NB4 (cell line): Measurements from ENCODE around the gene RYR3.

Experiments
- POLR2A ChIP-seq: IDR thresholded peaks from 2 replicates; pipeline ENCODE4 v1.6.1; 2011; ENCODE audit warnings: mild to moderate bottlenecking; ENCODE audit not compliant: insufficient read length; ENCODE audit errors: extremely low read depth
- TF ChIP-seq, protein P1 (sequence below): IDR thresholded peaks from one replicate; pipeline ENCODE4 v1.5.1; 2012; ENCODE audit warnings: low read depth, low read length

DNA sequence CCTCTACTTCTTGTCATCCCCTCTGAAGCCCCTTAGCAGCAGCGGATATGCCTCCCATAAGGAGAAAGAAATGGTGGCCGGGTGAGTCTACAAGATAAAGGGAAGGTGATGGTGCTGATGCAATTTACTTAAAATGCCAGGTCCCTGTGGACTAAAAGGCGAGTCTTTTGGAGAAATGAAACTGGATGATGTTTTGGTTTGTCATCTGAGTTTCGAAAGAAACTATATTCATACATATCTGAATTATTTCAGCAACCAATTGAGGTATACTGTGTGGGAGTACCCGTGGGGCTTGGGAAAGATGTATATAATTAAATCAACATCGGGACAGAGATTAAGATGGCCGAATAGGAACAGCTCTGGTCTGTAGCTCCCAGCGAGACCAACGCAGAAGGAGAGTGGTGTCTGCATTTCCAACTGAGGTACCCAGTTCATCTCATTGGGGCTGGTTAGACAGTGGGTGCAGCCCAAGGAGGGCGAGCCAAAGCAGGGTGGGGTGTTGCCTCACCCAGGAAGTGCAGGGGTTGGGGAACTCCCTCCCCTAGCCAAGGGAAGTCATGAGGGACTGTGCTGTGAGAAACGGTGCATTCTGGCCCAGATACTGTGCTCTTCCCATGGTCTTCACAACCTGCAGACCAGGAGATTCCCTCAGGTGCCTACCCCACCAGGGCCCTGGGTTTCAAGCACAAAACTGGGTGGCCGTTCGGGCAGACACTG is 446.9 kb downstream of the RYR3 start:
- TF ChIP-seq POLR2A = no peak
- TF ChIP-seq, protein P1, sequence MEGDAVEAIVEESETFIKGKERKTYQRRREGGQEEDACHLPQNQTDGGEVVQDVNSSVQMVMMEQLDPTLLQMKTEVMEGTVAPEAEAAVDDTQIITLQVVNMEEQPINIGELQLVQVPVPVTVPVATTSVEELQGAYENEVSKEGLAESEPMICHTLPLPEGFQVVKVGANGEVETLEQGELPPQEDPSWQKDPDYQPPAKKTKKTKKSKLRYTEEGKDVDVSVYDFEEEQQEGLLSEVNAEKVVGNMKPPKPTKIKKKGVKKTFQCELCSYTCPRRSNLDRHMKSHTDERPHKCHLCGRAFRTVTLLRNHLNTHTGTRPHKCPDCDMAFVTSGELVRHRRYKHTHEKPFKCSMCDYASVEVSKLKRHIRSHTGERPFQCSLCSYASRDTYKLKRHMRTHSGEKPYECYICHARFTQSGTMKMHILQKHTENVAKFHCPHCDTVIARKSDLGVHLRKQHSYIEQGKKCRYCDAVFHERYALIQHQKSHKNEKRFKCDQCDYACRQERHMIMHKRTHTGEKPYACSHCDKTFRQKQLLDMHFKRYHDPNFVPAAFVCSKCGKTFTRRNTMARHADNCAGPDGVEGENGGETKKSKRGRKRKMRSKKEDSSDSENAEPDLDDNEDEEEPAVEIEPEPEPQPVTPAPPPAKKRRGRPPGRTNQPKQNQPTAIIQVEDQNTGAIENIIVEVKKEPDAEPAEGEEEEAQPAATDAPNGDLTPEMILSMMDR = no peak
